ENCODE results near the gene G6PC2.

DNA sequence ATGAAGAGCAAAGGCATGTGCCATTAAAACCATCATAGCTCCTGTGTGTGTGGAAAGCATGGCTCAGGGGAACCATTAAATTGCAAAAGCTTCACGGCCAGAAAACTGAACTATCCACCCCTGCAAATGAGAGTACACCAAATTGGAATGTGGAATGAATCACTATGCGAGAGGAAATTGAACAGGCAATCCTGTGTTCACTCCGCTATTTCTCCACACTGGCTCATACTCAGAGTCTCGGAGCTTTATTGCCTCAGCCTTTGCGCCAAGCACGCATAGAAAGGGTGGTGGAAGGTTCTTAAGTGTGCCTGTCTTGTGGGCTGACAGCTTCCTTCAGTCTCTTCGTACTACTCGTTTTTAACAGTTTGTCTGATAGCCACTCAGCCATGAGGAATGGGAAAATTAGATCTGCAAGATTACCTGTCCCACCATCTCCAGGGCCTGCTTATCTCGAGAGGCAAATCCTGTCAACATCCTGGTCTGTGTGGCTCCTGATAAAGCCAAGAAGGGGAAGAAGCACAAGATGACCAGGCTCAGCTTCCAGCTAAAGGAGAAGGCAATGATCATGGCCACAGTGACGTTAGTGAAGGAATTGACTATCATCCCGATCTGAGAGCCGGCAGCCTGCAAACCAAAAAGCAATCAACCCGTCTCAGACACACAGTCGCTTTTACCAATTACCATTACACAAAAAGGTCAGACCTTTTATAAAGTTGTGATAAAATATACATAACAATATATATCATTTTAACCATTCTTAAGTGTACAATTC lies 34.9 kb downstream of the G6PC2 start:
- TF ChIP-seq, protein P1, sequence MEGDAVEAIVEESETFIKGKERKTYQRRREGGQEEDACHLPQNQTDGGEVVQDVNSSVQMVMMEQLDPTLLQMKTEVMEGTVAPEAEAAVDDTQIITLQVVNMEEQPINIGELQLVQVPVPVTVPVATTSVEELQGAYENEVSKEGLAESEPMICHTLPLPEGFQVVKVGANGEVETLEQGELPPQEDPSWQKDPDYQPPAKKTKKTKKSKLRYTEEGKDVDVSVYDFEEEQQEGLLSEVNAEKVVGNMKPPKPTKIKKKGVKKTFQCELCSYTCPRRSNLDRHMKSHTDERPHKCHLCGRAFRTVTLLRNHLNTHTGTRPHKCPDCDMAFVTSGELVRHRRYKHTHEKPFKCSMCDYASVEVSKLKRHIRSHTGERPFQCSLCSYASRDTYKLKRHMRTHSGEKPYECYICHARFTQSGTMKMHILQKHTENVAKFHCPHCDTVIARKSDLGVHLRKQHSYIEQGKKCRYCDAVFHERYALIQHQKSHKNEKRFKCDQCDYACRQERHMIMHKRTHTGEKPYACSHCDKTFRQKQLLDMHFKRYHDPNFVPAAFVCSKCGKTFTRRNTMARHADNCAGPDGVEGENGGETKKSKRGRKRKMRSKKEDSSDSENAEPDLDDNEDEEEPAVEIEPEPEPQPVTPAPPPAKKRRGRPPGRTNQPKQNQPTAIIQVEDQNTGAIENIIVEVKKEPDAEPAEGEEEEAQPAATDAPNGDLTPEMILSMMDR (conservative IDR thresholded peaks at IDR 0.05; ENCODE audit: low read depth, low read length) = no peak
- no peak for TF ChIP-seq EZH2 (IDR thresholded peaks at IDR 0.05; ENCODE audit: borderline replicate concordance, low read depth, low read length, poor library complexity, severe bottlenecking)
